H1 (cell line): ENCODE results near the gene FGF3. TPM values are rescaled to one million over a fixed set of nuclear protein-coding genes. Genes with fewer than 3 reads are reported as not detected.

Experiments used
- CTCF ChIA-PET: fragments of 300-600 bp; sonication (Branson Sonifier 250); formaldehyde crosslinking; loops from one replicate; lab custom pipeline; 2021; ENCODE audit not compliant: partially characterized antibody; lab: Charles Lee
- POLR2A ChIA-PET: fragments of 300-600 bp; sonication (Branson Sonifier 250); formaldehyde crosslinking; loops from one replicate; lab custom pipeline; 2021; ENCODE audit warnings: inconsistent platforms; ENCODE audit not compliant: partially characterized antibody; lab: Charles Lee
- DNase-seq, 2 experiments: peaks; one replicate each; pipeline versions ENCODE4 v3.0.0 to v3.0.0-alpha.2; 2010 to 2022; ENCODE audit warnings: low spot score in 2 of 2, low read depth in 1 of 2, mixed read lengths in 1 of 2
- FAIRE-seq: peaks from 2 replicates; lab custom pipeline; 2011; peaks lifted over from hg19 to GRCh38; lab: Jason Lieb, UNC
- H2AFZ ChIP-seq: 2 replicates; pipeline ENCODE4 v1.8.1; 2012; ENCODE audit warnings: low read length, inconsistent platforms
- H2AK5ac ChIP-seq: 2 replicates; pipeline ENCODE4 v1.6.1; 2013; ENCODE audit warnings: low read depth, low read length
- H2BK120ac ChIP-seq: replicated peaks from 2 replicates; pipeline ENCODE3; 2013; ENCODE audit warnings: low read depth, low read length, inconsistent platforms
- H2BK12ac ChIP-seq: 2 replicates; pipeline ENCODE4 v1.6.1; 2013; ENCODE audit warnings: low read depth, low read length
- H2BK15ac ChIP-seq: 2 replicates; pipeline ENCODE4 v1.6.1; 2013; ENCODE audit warnings: low read length
- H2BK20ac ChIP-seq: 2 replicates; pipeline ENCODE4 v1.6.1; 2013; ENCODE audit warnings: low read length
- H2BK5ac ChIP-seq: 2 replicates; pipeline ENCODE4 v1.6.1; 2013; ENCODE audit warnings: low read depth, low read length
- H3K14ac ChIP-seq: 2 replicates; pipeline ENCODE4 v1.6.1; 2013; ENCODE audit warnings: inconsistent platforms; ENCODE audit not compliant: insufficient read length
- H3K18ac ChIP-seq: 2 replicates; pipeline ENCODE4 v1.6.1; 2013; ENCODE audit warnings: low read length; ENCODE audit errors: extremely low read depth
- H3K23ac ChIP-seq: 2 replicates; pipeline ENCODE4 v1.6.1; 2013; ENCODE audit warnings: inconsistent platforms; ENCODE audit not compliant: insufficient read length
- H3K23me2 ChIP-seq: 2 replicates; pipeline ENCODE4 v1.6.1; 2013; ENCODE audit warnings: low read depth, low read length
- H3K27ac ChIP-seq: 2 replicates; pipeline ENCODE4 v1.6.1; 2011; ENCODE audit warnings: low read depth, low read length, inconsistent platforms
- H3K27me3 ChIP-seq, 4 experiments: replicated peaks in 1 of 4; 1 replicate in 1 of 4; 2 replicates in 3 of 4; pipeline versions ENCODE4 v1.6.1 to v1.8.1; 2011 to 2013; ENCODE audit warnings: low read length in 3 of 4, mild to moderate bottlenecking in 3 of 4, inconsistent platforms in 2 of 4, mixed read lengths in 2 of 4, moderate library complexity in 1 of 4; ENCODE audit not compliant: control insufficient read depth in 3 of 4, insufficient read depth in 3 of 4; ENCODE audit errors: extremely low read depth in 1 of 4
- H3K36me3 ChIP-seq, 4 experiments: 2 replicates each; pipeline versions ENCODE4 v1.6.1 to v1.8.1; 2011 to 2013; ENCODE audit warnings: mild to moderate bottlenecking in 4 of 4, low read length in 3 of 4, moderate library complexity in 2 of 4, control low read depth in 1 of 4, inconsistent platforms in 1 of 4; ENCODE audit not compliant: insufficient read depth in 4 of 4, control insufficient read depth in 2 of 4
- H3K4ac ChIP-seq: replicated peaks from 2 replicates; pipeline ENCODE3; 2013; ENCODE audit warnings: low read length, low read depth, mixed read lengths, inconsistent platforms; ENCODE audit not compliant: insufficient read length
- H3K4me1 ChIP-seq, 4 experiments: replicated peaks in 1 of 4; 1 replicate in 1 of 4; 2 replicates in 3 of 4; pipeline versions ENCODE4 v1.6.1 to v1.8.1; 2011 to 2013; ENCODE audit warnings: low read length in 3 of 4, inconsistent platforms in 2 of 4, mixed read lengths in 1 of 4; ENCODE audit not compliant: insufficient read depth in 4 of 4, control insufficient read depth in 3 of 4
- H3K4me2 ChIP-seq, 2 experiments: 2 replicates each; pipeline versions ENCODE4 v1.6.1 to v1.8.1; 2011 to 2013; ENCODE audit warnings: low read depth in 2 of 2, low read length in 2 of 2, control low read depth in 1 of 2, inconsistent platforms in 1 of 2, mild to moderate bottlenecking in 1 of 2; ENCODE audit not compliant: insufficient read depth in 1 of 2
- H3K4me3 ChIP-seq, 4 experiments: fragments of 200-600, 300-600 bp in 1 of 4; sonication (generic), shearing (Covaris generic), sonication (Bioruptor Twin) in 1 of 4; 2 replicates each; pipeline versions ENCODE4 v1.5.1 to v1.8.1; 2011 to 2016; ENCODE audit warnings: low read length in 4 of 4, low read depth in 3 of 4, control low read depth in 2 of 4, inconsistent platforms in 2 of 4, mild to moderate bottlenecking in 2 of 4, mixed read lengths in 1 of 4, moderate library complexity in 1 of 4; ENCODE audit not compliant: insufficient read depth in 2 of 4; ENCODE audit errors: extremely low read depth in 1 of 4
- H3K56ac ChIP-seq: replicated peaks from 2 replicates; pipeline ENCODE3; 2013; ENCODE audit warnings: low read depth, mild to moderate bottlenecking, mixed read lengths, low read length, inconsistent platforms; ENCODE audit not compliant: insufficient read length
- H3K79me1 ChIP-seq: 2 replicates; pipeline ENCODE4 v1.6.1; 2013; ENCODE audit warnings: low read depth, low read length, control low read depth
- H3K79me2 ChIP-seq, 2 experiments: 2 replicates each; pipeline versions ENCODE4 v1.6.1 to v1.8.1; 2012 to 2013; ENCODE audit warnings: low read length in 2 of 2, mild to moderate bottlenecking in 2 of 2, inconsistent platforms in 1 of 2; ENCODE audit not compliant: insufficient read depth in 2 of 2, control insufficient read depth in 1 of 2
- H3K9ac ChIP-seq, 4 experiments: replicated peaks in 1 of 4; 1 replicate in 1 of 4; 2 replicates in 3 of 4; pipeline versions ENCODE4 v1.6.1 to v1.8.1; 2011 to 2013; ENCODE audit warnings: low read depth in 3 of 4, low read length in 3 of 4, control low read depth in 2 of 4, mild to moderate bottlenecking in 2 of 4, moderate library complexity in 2 of 4, inconsistent platforms in 1 of 4; ENCODE audit errors: extremely low read depth in 1 of 4
- H3K9me3 ChIP-seq, 2 experiments: 2 replicates each; pipeline versions ENCODE4 v1.6.1 to v1.8.1; 2012 to 2013; ENCODE audit warnings: mild to moderate bottlenecking in 2 of 2, moderate library complexity in 2 of 2, control low read depth in 1 of 2, inconsistent platforms in 1 of 2, low read depth in 1 of 2, low read length in 1 of 2, mixed read lengths in 1 of 2; ENCODE audit not compliant: insufficient read depth in 2 of 2
- H4K20me1 ChIP-seq, 2 experiments: replicated peaks in 1 of 2; 2 replicates each; pipeline versions ENCODE3 to v1.8.1; 2011 to 2013; ENCODE audit warnings: inconsistent platforms in 2 of 2, low read length in 2 of 2, mild to moderate bottlenecking in 1 of 2; ENCODE audit not compliant: insufficient read depth in 2 of 2, control insufficient read depth in 1 of 2
- H4K5ac ChIP-seq: 2 replicates; pipeline ENCODE4 v1.6.1; 2013; ENCODE audit warnings: low read length, low read depth, mixed read lengths, inconsistent platforms; ENCODE audit not compliant: insufficient read length
- H4K8ac ChIP-seq: 2 replicates; pipeline ENCODE4 v1.8.0; 2013; ENCODE audit warnings: mild to moderate bottlenecking, moderate library complexity, low read length, inconsistent platforms; ENCODE audit not compliant: insufficient read depth; ENCODE audit errors: extremely low read depth
- H4K91ac ChIP-seq: replicated peaks from 2 replicates; pipeline ENCODE3; 2013; ENCODE audit warnings: low read length, mixed read lengths, inconsistent platforms; ENCODE audit not compliant: insufficient read length
- ASH2L ChIP-seq: fragments of 200-600, 300-600 bp; sonication (generic); IDR thresholded peaks from one replicate; pipeline ENCODE4 v1.7.1; 2017; ENCODE audit warnings: low read length
- ATF3 ChIP-seq: IDR thresholded peaks from 2 replicates; pipeline ENCODE4 v1.6.1; 2011; ENCODE audit warnings: low read depth, mild to moderate bottlenecking, low read length; ENCODE audit not compliant: insufficient read depth
- EZH2 ChIP-seq: fragments of 200-600 bp; sonication (generic); IDR thresholded peaks from 2 replicates; pipeline ENCODE4 v1.7.1; 2012; ENCODE audit warnings: low read depth, mild to moderate bottlenecking, moderate library complexity, low read length, inconsistent platforms; ENCODE audit not compliant: severe bottlenecking
- GTF2F1 ChIP-seq: IDR thresholded peaks from 2 replicates; pipeline ENCODE4 v1.6.1; 2012; ENCODE audit warnings: low read depth, low read length, improper control_type of control experiment, borderline replicate concordance
- KDM4A ChIP-seq: IDR thresholded peaks from one replicate; pipeline ENCODE4 v1.7.1; 2012; ENCODE audit warnings: low read depth, mild to moderate bottlenecking, moderate library complexity, low read length, inconsistent platforms; ENCODE audit not compliant: severe bottlenecking
- NANOG ChIP-seq: IDR thresholded peaks from 2 replicates; pipeline ENCODE4 v1.6.1; 2011; ENCODE audit warnings: low read length, low read depth, mild to moderate bottlenecking, inconsistent platforms; ENCODE audit not compliant: insufficient read depth, poor library complexity, severe bottlenecking
- POU5F1 ChIP-seq: IDR thresholded peaks from 2 replicates; pipeline ENCODE4 v1.6.1; 2011; ENCODE audit warnings: low read depth, mild to moderate bottlenecking, low read length, moderate library complexity
- RNF2 ChIP-seq: fragments of 200-900, 300-1000 bp; sonication (generic); IDR thresholded peaks from 2 replicates; pipeline ENCODE4 v1.7.1; 2016; ENCODE audit warnings: borderline replicate concordance, low read depth, mild to moderate bottlenecking, antibody characterized with exemption, low read length; ENCODE audit not compliant: poor library complexity, severe bottlenecking; ENCODE audit errors: missing control alignments
- SIX5 ChIP-seq: IDR thresholded peaks from 2 replicates; pipeline ENCODE4 v1.6.1; 2011; ENCODE audit warnings: mild to moderate bottlenecking, low read depth, low read length
- SP2 ChIP-seq: IDR thresholded peaks from 2 replicates; pipeline ENCODE4 v1.6.1; 2012; ENCODE audit warnings: mild to moderate bottlenecking, low read length, inconsistent platforms
- SP4 ChIP-seq: IDR thresholded peaks from 2 replicates; pipeline ENCODE4 v1.6.1; 2012; ENCODE audit warnings: low read length, inconsistent platforms
- TCF12 ChIP-seq: IDR thresholded peaks from 2 replicates; pipeline ENCODE4 v1.6.1; 2011; ENCODE audit warnings: low read depth, mild to moderate bottlenecking, low read length
- TEAD4 ChIP-seq: IDR thresholded peaks from 2 replicates; pipeline ENCODE4 v1.6.1; 2012; ENCODE audit warnings: low read depth, low read length, inconsistent platforms, mixed read lengths
- ZNF274 ChIP-seq: IDR thresholded peaks from 2 replicates; pipeline ENCODE4 v1.7.0; 2012; ENCODE audit warnings: low read length, borderline replicate concordance; ENCODE audit errors: extremely low read depth
- WGBS, 2 experiments: shearing (Covaris generic) in 1 of 2; methylation state at CpG; one replicate each; pipeline versions ENCODE4 v1.1.6 to v1.1.7; 2013 to 2015; ENCODE audit warnings: low lambda C conversion rate in 2 of 2, mixed read lengths in 2 of 2, inconsistent platforms in 1 of 2, low coverage in 1 of 2, missing lambda C conversion rate in 1 of 2; ENCODE audit not compliant: insufficient replicate concordance in 2 of 2, insufficient coverage in 1 of 2, insufficient read length in 1 of 2; ENCODE audit errors: extremely low coverage in 1 of 2, missing lambda C conversion rate in 1 of 2; 5-methylcytosine and 5-hydroxymethylcytosine counted together
- polyA plus RNA-seq, 7 experiments: library from polyadenylated mRNA; depleted of rRNA in 3 of 7; stranded (reverse) in 5 of 7; unstranded in 2 of 7; fragments of >200 nt in 5 of 7; fragments of 200-250 nt in 2 of 7; gene quantifications; 1 replicate in 5 of 7; 2 replicates in 1 of 7; 4 replicates in 1 of 7; pipeline versions ENCODE4 v1.2.1 to v1.2.3, GENCODE V29; 2011 to 2013; ENCODE audit warnings: missing spikeins in 2 of 7, mixed read lengths in 2 of 7
- total RNA-seq: library from RNA; stranded (reverse); fragmentation: NEBNext Ultra II Directional; extraction: Animal tissue kit (Norgen Biotek cat#: 25700); gene quantifications from 2 replicates; pipeline ENCODE4 v1.2.1, GENCODE V29; 2021

FGF3 gene
- total and polyA plus RNA-seq, 2 of the 8 experiments (the other 6 are each of a cell fraction or from before 2014, with no cell fraction given): not detected

- H4K91ac ChIP-seq: no peak overlapping the region
- 89% methylated on average over 14 of the region's 19 CpGs; no CpG with 5 or more reads in 1 of the 2 experiments for WGBS, 2 experiments
- H3K79me2 ChIP-seq: no peaks in the 10 kb centered on the region
- no peak for TF ChIP-seq TEAD4
- no peak for TF ChIP-seq EZH2
- TF ChIP-seq TCF12: no peak
- no peak for TF ChIP-seq NANOG
- no peak for TF ChIP-seq RNF2
- TF ChIP-seq ATF3: no peak
- TF ChIP-seq SP4: no peak
- no peak for TF ChIP-seq ZNF274
- no peak for TF ChIP-seq ASH2L
- TF ChIP-seq SP2: no peak
- no peak for TF ChIP-seq GTF2F1
- no peak for TF ChIP-seq SIX5
- TF ChIP-seq KDM4A: no peak
- no peak for TF ChIP-seq POU5F1
Observed at GRCh38 chr11:69862331-69862771, 43.1 kb upstream of the FGF3 start.

More at GRCh38 chr11:69862331-69862771, 43.1 kb upstream of the FGF3 start:
- ChIA-PET CTCF (interaction anchor here (0.6 to 3.4 kb wide), 7 partner anchors 13 to 184 kb away, joined by 3 to 15 read pairs (median 5); no protein-coding TSS in a partner anchor), POLR2A (no interaction called here)
- Histone ChIP-seq H3K36me3 (no peaks in the 10 kb centered on the region), H3K9me3 (no peaks in the 10 kb centered on the region), H2BK120ac (no peak overlapping the region), H3K4ac (no peak overlapping the region), H3K4me1 (peaks cover 0 to 3% (median 0%) of the 10 kb centered on the region in 4 experiments; a peak in 2 of 7 replicates), H3K79me1 (no peaks in the 10 kb centered on the region), H3K4me3 (no peak overlapping the region), H4K8ac (no peak overlapping the region), H3K27ac (no peak overlapping the region), H3K56ac (no peak overlapping the region), H2BK20ac (no peak overlapping the region), H3K4me2 (no peak overlapping the region), H3K23me2 (no peaks in the 10 kb centered on the region), H3K9ac (no peak overlapping the region), H2BK5ac (no peak overlapping the region), H4K20me1 (no peaks in the 10 kb centered on the region), H2AK5ac (no peak overlapping the region), H2BK15ac (no peak overlapping the region), H3K27me3 (peaks cover 0 to 2% (median 0%) of the 10 kb centered on the region in 4 experiments; a peak in 1 of 7 replicates), H2AFZ (no peak overlapping the region), H3K23ac (no peak overlapping the region), H4K5ac (no peak overlapping the region), H2BK12ac (no peak overlapping the region), H3K18ac (no peak overlapping the region), H3K14ac (no peak overlapping the region)
- FAIRE-seq: no peak
- DNase-seq: no peak
